AG04450 (cell line): ENCODE results near the gene NF1. TPM values are rescaled to one million over a fixed set of nuclear protein-coding genes. Genes with fewer than 3 reads are reported as not detected.

Experiments used
- CTCF ChIA-PET: fragments of 300-600, 350-600 bp; formaldehyde crosslinking; extraction: SDS; loops from one replicate; lab custom pipeline; 2022; ENCODE audit warnings: antibody characterized with exemption, inconsistent platforms; lab: Charles Lee
- POLR2A ChIA-PET: fragments of 350-600 bp; formaldehyde crosslinking; extraction: SDS; loops from one replicate; lab custom pipeline; 2021; ENCODE audit warnings: antibody characterized with exemption, inconsistent platforms; lab: Yijun Ruan, JAX
- DNase-seq: peaks from one replicate; pipeline ENCODE4 v3.0.0-alpha.2; 2011; ENCODE audit warnings: low read depth, low spot score
- H3K27ac ChIP-seq: one replicate; pipeline ENCODE4 v1.5.1; 2012; ENCODE audit warnings: low read depth, low read length, control low read depth
- H3K27me3 ChIP-seq: one replicate; pipeline ENCODE4 v1.6.0; 2012; ENCODE audit warnings: low read length; ENCODE audit not compliant: control insufficient read depth, insufficient read depth
- H3K4me3 ChIP-seq: 2 replicates; pipeline ENCODE4 v1.5.1; 2011; ENCODE audit warnings: mild to moderate bottlenecking, low read depth, low read length, control low read depth
- H3K9me3 ChIP-seq: 2 replicates; pipeline ENCODE4 v1.5.1; 2012; ENCODE audit warnings: low read length; ENCODE audit not compliant: control insufficient read depth, insufficient read depth
- polyA plus RNA-seq: library from polyadenylated mRNA; depleted of rRNA; stranded (reverse); fragments of >200 nt; gene quantifications from 2 replicates; pipeline ENCODE4 v1.2.3, GENCODE V29; 2011
- TF ChIP-seq, protein P1 (sequence below): IDR thresholded peaks from 2 replicates; pipeline ENCODE4 v1.5.1; 2011; ENCODE audit warnings: low read depth, low read length, control low read depth, inconsistent platforms

NF1 gene
- polyA plus RNA-seq, 1 experiment, result 60.5 TPM

DNA sequence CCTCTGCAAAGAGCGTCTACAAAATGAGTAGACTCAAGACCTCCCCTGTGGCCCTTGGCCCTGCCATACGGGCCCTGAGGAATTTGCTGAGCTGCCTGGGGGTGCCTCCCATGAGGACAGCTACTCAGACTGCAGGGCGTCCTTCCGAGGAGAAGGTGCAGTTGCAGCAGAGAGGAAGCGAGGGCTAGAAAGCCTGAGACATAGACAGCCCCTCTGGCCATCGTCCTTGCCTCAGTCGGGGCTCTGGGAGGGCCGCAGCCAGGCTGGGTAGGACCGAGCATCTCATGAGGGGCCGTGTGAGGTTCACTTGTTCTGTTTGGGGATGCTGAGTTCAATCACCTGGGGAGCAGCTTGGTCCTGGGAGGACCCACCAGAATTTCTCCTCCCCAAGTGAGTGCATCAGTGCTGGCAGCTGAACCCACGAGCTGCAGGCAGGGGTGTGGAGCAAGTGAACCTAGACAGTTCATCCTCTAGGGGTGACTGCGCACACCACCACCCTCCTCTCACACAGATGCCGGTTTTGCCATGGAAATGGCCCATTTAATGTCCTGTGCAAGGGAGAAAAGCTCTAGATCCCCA lies 317.0 kb downstream of the NF1 start:
- Histone ChIP-seq H3K27ac (no peak overlapping the region), H3K27me3 (peaks cover 23% of the 10 kb centered on the region), H3K9me3 (no peaks in the 10 kb centered on the region), H3K4me3 (no peak overlapping the region)
- CTCF ChIA-PET, result no interaction called here
- no peak for DNase-seq
- POLR2A ChIA-PET, result no interaction called here
- TF ChIP-seq, protein P1, sequence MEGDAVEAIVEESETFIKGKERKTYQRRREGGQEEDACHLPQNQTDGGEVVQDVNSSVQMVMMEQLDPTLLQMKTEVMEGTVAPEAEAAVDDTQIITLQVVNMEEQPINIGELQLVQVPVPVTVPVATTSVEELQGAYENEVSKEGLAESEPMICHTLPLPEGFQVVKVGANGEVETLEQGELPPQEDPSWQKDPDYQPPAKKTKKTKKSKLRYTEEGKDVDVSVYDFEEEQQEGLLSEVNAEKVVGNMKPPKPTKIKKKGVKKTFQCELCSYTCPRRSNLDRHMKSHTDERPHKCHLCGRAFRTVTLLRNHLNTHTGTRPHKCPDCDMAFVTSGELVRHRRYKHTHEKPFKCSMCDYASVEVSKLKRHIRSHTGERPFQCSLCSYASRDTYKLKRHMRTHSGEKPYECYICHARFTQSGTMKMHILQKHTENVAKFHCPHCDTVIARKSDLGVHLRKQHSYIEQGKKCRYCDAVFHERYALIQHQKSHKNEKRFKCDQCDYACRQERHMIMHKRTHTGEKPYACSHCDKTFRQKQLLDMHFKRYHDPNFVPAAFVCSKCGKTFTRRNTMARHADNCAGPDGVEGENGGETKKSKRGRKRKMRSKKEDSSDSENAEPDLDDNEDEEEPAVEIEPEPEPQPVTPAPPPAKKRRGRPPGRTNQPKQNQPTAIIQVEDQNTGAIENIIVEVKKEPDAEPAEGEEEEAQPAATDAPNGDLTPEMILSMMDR, result no peak

- H3K4me3 ChIP-seq, result no peak overlapping the region
- POLR2A ChIA-PET, result interaction anchor here (0.7 kb wide), 1 partner anchor 87 kb away, joined by 3 read pairs; no protein-coding TSS in a partner anchor
- peaks cover 23% of the 10 kb centered on the region for H3K27me3 ChIP-seq
- CTCF ChIA-PET, result no interaction called here
- no peak for DNase-seq
- H3K27ac ChIP-seq, result no peak overlapping the region
- TF ChIP-seq, protein P1, result no peak
- H3K9me3 ChIP-seq, result no peaks in the 10 kb centered on the region
Measured at GRCh38 chr17:31412511-31412910, 317.7 kb downstream of the NF1 start.

DNA sequence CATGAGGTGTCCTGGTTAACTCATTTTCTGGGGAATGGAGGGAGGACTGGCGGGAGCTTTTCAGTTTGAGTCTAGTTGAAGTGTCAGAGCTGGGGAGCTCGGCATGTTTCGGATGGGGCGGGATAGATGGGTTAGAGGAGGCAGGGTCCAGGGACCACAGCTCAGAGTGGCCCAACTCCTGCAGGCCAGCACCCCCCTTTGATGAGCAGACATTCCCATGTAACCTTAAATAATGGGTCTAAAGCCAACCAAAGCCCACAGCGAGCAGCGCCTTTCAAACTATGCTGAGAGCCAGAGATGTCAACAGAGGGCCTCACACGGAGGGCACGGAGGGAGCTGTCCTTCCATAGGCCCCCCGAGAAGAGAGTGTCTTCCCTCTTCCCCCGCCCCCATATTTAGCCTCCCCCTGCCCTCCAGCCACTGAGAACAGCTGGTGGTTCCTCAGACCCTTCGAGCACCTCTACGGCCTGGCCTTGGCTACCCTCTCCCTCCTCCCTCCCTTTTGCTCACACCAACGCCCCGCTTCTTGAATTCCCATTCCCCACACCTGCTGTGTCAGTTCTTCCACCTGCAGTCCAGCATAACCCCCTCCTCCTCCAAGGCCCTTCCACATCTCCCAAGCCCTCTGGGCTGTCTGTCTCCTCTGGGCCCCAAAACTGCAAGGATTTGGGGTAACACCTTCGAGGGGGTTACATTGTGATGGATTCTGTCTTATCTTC lies 318.5 kb downstream of the NF1 start:
- TF ChIP-seq, protein P1, result no peak
- DNase-seq, result no peak
- Histone ChIP-seq H3K9me3 (no peaks in the 10 kb centered on the region), H3K27me3 (peaks cover 23% of the 10 kb centered on the region), H3K27ac (no peak overlapping the region), H3K4me3 (no peak overlapping the region)
- CTCF ChIA-PET, result no interaction called here
- POLR2A ChIA-PET, result interaction anchor here (0.7 kb wide), 1 partner anchor 86 kb away, joined by 3 read pairs; no protein-coding TSS in a partner anchor

- CTCF ChIA-PET, result interaction anchor here (0.5 to 0.6 kb wide), 2 partner anchors 136 to 499 kb away, joined by 3 to 4 read pairs; no protein-coding TSS in a partner anchor
- Histone ChIP-seq H3K9me3 (no peaks in the 10 kb centered on the region), H3K27ac (no peak overlapping the region), H3K27me3 (peaks cover 20% of the 10 kb centered on the region), H3K4me3 (no peak overlapping the region)
- DNase-seq, result peak; percentile 39
- POLR2A ChIA-PET, result interaction anchor here (0.6 kb wide), 1 partner anchor 397 kb away, joined by 3 read pairs; no protein-coding TSS in a partner anchor
- TF ChIP-seq, protein P1, result no peak
Measured at GRCh38 chr17:31413874-31414549, 319.2 kb downstream of the NF1 start.
